Measurements from ENCODE around the gene SLC25A53.
A peak's percentile ranks its signal among the peaks of the same experiment; 100 is the strongest.

The SLC25A53 gene, protein sequence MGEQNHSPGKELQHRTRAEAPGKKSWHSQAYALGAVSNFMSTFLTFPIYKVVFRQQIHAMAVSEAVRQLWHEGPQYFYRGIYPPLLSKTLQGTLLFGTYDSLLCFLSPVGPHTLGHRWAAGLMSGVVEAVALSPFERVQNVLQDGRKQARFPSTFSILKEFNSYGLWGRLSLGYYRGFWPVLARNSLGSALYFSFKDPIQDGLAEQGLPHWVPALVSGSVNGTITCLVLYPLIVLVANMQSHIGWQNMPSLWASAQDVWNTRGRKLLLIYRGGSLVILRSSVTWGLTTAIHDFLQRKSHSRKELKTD

DNA sequence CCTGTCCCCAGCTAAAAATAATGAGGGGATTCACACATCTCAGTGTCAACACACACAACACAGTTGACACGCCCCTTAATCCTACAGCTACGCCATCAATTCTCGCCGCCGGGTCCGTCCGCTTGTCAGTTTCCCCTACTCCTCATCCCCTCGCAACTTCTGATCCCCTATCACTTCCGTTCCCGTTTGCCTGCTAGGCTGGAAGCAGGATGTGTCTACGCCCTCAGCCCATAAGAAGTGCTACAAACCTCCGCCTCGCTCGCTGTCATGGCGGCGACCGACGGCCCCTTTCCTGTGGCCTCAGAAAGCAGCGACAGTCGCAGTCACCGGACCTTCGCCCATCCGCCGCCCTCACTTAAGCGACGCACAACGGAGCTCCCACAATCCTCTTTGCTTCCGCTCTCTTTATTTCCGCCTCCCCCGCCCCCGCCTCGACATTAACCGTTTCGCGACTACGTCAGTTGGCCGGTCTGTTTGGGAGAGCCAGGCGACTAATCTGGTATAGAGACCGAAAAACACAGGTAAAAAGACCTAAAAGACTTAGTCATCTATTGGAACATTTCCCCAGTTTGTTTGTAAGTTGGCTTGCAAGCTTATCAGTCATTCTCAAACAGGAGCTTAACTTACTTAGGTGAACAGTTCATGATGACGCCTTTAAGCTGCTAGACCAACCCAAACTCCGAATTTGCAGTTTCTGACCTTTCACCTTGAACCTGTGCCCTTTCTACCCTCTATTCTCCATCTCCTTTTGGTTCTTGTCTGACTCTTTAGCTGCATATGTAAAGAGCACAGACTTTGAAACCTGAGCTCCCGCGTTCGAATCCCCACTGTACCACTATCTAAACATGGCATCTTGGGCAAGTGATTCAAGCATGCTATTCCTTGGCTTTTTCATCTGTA, at the start of gene SLC25A53:
SLC25A53 (minus strand) TSS at position 380 of the 900 bp plus-strand sequence. CDS start 51,752 bp downstream, outside the sequence.
- peak; percentile 37 for DNase-seq (ENCODE audit: low spot score)

DNA sequence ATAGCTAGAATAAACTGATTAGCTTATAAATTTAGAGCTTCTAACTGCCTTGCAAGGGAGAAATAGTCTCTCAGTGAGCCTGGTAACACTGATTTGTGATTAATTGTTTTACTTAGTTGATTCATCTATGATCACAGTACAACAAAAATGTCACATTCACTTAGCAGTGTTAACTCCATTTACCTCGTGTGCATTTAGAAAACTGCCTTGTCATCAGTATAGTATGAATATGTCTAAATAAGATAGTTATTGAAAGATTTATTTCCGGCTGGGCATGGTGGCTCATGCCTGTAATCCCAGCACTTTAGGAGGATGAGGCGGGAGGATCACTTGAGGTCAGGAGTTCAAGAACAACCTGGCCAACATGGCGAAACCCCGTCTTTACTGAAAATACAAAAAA, 48.7 kb upstream of the SLC25A53 start:
- DNase-seq (ENCODE audit: low spot score) = no peak

DNA sequence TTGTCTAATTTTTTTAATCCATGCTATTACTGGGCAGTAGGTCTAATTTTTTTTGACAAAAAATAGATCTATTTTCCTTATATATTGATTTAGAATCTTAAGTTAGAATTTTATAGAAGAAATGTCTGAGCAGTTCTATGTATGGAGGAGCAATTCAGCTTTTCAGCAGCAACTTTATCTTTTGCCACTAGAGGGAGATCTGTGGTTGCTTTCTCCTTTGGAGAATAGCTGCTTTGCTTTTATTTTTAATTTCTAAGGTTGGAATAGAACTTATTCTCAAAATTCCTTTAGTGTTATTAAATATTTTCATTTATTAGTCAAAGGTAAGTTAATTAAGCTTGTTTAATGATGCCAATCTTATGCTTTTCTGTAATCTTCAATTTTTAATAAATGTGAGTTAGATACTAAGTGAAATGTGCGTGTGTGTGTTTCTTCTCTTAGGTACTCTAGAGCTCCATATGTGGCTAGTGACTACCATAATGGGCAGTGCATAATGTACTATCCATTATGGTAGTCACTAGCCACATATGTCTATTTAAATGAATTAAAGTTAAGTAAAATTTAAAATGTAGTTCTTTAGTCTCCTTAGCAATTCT, 38.8 kb upstream of the SLC25A53 start:
- peak; percentile 6 for DNase-seq (ENCODE audit: low spot score)

DNA sequence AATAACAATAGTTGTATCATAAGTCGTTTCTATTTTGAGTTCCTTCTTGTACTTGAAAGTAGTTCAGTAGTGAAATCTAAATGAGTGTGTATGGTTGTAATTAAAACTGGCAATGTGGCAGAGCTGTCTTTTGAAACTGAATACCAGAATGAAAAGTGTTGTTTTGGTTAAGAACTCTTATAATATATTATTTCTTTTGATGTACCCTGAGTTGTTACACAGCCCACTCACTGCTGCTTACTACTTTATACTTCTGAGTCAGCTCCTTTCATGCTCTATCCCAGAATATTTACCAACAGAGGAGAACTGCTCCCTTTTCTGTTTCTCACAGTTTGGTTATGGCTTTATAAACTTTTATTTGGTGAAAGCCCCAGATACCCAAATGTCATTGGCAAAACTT, 38.2 kb upstream of the SLC25A53 start:
- DNase-seq (ENCODE audit: low spot score) = no peak

DNA sequence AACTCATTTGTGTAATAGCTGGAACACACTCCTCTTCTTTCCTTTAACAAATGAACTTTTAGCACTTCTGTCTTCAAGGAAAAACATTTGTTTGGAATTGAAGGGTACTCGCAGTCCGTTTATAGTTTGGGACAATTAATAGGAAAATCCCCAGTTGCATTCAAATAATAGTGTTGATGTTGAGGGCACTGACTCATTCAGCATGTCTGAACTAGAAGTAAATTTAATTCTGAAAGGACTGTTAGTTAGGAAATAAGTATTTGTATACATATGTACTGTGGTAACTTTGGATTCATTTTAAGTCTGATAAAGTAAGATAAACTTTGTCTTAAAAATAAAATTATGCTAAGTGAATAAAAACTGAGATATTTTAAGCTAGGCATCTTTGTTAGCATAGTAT, 36.7 kb upstream of the SLC25A53 start:
- no peak for DNase-seq (ENCODE audit: low spot score)

DNA sequence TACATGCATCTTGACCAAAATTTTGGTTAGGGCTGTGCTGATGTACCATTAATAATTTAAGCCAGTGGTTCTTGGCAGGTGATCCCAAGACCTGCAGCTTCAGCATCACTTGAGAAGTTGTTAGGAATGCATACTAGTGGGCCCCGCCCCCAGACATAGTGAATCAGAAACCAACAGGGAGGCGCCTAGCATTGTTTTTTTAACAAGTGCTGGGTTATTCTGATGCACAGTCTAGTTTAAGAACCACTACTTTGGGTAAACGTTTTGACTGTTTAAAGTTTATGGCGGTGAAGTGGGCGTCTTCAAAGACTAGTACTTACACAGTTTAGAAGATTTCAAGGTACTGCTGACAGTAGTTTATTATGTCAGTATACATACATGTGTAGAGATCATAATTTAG, 33.0 kb upstream of the SLC25A53 start:
- no peak for DNase-seq (ENCODE audit: low spot score)

DNA sequence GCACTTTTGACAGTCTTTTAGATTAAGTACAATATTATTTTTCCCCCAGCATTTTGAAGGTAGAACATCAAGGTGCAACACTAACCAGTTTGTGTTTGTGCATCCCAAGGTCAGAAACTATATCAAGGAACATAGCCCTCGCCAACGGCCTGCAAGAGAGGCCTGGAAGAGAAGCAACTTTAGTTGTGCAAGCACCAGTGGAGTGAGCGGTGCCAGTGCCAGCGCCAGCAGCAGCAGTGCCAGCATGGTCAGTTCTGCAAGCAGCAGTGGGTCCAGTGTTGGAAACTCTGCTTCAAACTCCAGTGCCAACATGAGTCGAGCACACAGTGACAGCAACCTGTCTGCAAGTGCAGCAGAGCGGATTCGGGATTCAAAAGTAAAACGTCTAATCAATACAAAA, 31.1 kb upstream of the SLC25A53 start:
- DNase-seq (ENCODE audit: low spot score) = no peak

DNA sequence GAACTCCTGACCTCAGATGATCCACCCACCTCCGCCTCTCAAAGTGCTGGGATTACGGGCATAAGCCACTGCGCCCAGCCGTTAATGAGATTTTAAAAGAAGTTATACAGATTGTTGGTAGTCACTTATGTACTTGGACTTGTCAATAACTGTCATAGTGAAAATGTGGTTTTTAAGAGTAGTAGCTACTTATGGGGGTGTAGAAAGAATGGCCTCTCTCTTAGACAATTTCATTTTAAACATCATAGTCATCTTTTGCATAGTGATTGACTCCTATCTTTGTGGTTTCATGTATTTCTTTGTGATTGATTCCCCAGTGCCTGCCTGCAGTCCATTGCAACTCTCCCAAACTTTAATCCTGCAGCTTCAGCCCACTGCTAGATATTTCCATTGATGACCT, 26.9 kb upstream of the SLC25A53 start:
- DNase-seq (ENCODE audit: low spot score) = no peak

DNA sequence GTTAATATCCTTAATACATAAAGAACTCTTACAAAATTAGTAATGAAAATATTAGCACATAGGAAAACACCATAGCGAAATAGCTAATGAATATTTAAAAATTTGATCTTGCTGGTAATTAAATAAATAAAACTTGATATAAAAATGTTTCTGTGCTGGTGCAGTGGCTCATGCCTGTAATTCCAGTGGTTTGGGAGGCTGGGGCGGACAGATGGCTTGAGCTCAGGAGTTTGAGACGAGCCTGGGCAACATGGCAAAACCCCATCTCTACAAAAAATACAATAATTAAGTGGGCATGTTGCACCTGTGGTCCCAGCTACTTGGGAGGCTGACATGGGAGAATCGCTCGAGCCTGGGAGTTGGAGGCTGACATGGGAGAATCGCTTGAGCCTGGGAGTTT, 17.0 kb upstream of the SLC25A53 start:
- no peak for DNase-seq (ENCODE audit: low spot score)

DNA sequence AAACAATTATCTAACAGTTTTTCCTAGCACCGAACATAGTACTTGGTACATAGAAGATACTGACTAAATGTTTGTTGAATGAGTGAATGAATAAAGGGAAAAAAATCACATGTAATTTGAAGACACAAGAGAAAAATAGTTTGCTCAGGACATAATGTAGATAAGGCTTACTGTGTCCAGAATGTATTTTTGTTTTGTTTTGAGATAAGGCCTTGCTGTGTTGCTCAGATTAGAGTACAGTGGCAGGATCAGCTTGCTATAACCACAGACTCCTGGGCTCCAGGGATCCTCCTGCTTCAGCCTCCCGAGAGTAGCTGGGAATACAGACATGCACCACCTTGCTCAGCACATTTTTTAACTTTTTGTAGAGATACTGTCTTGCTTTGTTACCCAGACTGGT, 16.0 kb upstream of the SLC25A53 start:
- no peak for DNase-seq (ENCODE audit: low spot score)

DNA sequence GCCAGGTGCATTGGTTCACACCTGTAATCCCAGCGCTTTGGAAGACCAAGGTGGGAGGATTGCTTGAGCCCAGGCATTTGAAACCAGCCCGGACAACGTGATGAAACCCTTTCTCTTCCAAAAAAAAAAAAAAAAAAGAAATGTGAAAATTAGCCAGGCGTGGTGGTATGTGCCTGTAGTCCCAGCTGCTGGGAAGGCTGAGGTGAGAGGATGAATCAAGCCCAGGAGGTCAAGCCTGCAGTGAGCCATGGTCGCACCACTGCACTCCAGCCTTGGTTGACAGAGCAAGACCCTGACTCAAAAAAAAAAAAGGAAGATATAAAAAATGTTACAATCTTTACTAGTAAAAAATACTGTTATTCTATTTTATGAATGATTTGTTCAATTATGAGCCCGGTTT, 15.3 kb upstream of the SLC25A53 start:
- no peak for DNase-seq (ENCODE audit: low spot score)

DNA sequence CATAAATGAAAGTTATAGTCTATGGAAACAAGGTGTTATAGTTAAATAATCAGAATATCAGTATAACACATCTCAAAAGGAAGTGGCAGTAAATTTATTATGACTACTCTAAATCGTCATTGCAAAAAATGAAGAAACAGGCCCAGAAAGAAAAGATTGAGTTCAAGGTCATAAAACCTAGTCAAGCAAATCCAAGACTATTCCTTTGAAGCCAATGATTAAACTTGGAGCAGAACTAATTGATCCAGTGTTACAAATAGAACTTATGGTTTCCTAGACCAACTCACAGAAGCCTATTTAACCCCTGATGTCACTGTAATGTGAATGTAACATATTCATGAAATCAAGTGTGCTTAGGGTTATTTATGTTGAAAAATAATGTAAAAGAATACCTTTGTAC, 11.3 kb upstream of the SLC25A53 start:
- DNase-seq (ENCODE audit: low spot score) = no peak

DNA sequence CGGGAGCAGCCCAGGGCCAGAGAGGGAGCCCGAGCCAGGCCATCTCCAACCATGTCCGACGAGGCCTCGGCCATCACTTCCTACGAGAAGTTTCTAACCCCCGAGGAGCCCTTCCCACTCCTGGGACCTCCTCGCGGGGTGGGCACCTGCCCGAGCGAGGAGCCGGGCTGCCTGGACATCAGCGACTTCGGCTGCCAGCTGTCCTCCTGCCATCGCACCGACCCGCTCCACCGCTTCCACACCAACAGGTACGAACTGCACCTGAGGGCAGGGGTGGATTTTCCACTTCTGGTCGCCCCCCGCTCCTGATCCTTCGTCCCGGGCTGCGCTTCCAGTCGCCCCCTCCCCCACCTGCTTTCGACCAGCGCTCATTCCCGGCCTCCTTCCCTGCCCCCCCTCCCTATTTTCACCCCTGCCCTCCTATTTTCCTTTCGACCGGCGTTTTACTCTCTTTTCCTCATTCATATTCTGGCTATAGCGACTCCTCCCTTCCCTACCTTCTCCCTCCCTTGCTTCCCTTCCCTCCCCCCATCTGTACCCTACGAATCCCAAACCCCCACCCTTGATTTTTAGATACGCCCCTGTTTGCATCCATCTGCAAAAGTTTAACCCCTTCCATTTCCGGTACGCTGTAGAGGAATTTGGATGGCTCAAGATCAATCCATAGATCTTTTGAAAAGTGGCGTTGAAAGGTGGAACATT, 10.1 kb upstream of the SLC25A53 start:
- peak; percentile 9 for DNase-seq (ENCODE audit: low spot score)

DNA sequence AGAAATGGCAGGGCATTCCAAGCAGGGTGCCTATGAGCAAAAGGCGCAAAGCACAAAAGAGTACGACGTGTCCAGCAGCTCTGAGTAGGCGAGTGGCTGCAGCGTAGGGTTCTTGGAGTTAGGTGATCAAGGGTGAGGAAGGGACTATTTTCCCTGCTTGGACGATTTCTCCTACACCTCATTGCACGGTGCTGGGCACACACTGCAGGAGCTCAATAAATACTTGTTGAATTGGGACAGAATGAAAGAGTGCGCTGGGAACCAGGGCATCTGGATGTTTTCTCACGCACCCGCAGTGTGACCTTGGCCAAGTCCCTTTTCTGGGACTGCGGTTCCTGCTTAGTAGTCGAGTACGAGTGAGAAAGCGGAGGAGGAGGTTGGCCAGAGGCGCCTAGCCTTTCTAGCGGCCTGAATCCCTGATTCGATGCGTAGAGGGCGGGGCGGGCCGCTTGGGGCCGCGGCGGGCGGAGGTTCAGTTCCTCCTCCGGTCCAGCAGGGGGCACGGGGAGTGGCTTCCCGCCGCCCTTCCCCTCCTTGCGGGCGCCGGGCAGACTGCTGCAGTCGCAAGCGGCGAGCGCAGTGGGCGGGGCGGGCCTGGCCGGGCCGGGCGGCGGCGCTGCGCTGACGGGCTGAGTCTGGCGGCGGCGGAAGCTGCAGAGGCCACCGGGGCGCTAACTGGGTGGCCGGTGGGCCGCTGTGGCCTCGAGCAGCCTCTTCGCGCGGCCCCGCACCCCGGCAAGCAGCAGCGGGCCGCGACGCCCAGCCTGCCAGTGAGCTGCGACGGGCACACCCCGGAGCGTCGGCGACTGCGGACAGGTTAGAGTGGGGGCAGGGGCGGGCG, 9.3 kb upstream of the SLC25A53 start, which contains the start of gene FAM199X:
FAM199X (plus strand) TSS at position 560 of the 841 bp plus-strand sequence. CDS start 333 bp downstream, outside the sequence.
- peak; percentile 66 for DNase-seq (ENCODE audit: low spot score)

DNA sequence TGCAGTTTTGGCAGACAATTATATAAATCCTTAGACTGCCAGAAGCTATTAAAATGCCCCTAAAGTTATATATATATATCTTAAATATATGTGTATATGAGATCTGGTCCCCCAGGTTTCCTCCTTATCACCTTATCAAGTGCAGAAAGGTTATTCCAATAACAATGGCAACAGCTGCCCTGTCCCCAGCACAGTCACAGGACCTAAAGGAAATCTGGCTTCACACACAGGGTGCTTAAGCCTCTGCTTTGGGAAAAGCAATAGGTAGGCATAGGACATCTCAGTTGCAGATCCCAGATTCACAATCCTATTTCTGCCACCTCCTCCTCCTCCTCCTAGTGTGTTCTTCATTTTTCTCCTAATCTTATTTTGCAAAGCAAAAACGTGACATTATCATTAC, 5.8 kb downstream of the SLC25A53 start:
- DNase-seq (ENCODE audit: low spot score) = no peak

DNA sequence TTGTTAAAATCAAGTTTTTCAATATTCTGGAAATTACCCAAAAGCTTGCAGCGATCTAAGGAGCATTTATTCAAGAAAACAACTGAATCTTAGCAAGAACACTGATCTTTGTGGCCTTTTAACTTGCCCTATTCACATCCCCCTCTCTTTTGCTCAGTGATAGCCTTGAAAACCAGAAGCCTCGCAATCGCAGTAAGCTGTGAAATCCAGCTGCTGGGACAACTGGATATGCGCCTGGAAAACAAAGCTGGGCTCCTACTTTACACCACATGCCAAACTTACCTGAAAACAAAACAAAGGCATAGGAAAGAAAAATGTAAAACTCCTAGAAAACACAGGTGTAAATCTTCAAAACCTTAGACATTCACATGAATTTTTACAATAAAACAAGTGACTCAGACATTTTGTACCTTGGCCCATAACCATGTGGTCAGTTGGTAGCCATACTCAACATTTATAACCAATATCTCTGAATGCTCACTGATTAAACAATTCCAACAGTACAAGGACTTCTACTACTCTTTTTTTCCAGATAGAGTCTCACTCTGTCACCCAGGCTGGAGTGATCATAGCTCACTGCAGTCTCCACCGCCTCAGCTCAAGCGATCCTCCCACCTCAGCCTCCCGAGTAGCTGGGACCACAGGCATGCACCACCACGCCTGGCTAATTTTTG, 15.6 kb downstream of the SLC25A53 start:
- DNase-seq (ENCODE audit: low spot score) = no peak

DNA sequence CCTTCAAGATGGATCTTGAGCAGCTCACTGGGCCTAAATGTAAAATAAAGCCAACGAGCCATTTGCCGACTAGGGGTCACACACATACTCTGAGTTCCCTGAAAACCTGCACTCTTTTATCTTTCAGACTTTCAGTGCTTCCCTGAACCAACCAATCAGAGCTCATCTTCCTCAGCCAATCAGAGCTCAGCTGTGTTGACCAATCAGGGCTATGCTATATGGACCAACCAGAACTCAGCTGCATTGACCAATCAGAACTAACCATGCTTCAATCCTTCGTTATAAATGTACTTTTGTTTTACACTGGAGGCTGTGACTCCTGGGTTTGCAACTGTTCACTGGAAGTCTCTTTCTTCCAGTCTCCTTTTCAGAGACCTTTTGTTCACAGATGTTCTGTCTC, 19.3 kb downstream of the SLC25A53 start:
- DNase-seq (ENCODE audit: low spot score) = no peak

DNA sequence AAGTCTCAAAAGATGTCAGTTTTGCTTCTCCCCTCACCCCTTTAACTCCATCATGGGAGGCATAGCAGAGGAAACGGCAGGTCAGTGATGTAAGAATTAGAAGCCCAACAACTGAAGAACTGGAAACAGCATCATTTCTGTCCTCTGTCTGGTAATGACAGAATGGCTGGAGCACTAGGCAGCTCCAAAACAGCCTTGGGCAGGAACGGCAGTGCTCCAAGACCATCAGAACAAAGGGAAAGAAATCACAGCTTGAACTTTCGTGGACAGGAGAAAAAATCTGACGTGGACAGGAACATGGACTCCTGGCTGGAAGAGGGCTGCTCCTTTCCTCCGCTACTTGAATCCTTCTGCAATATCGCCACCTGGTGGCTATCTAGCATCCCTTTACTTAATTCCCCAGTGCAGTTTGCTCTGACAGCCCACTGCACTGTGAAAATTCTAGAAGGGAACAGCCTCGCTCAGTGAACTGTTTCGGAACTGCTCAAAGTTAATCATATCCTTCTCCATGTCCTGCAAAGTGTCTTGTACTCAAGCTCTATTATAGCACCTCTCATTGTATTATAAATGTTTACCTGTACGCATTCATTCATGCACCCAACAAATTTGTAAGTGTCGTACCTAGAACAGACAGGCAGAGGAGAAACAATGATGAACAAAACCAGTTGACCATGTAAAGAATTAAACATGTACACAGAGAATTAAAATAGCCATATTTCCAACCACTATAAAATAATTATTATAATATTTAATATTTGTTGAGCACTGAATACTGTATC, 20.4 kb downstream of the SLC25A53 start:
- peak; percentile 47 for DNase-seq (ENCODE audit: low spot score)

DNA sequence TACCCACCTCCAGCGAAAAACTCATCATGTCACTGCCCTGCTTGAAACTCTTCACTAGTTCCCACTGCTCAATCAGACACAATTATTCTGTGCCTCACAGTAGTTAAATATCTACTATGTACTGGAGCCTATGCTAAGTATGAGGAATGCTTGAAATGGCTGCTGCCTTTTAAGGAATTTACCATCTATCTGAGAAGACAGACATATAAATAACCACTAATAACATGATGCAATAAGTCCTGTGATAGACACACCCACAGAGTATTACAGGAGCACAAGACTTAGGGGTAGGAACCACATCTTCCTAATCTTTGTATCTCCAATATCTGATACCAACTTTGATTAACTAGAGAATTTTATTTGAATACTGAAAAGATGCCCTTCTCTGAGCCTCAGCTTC, 21.1 kb downstream of the SLC25A53 start:
- DNase-seq (ENCODE audit: low spot score) = no peak

All from HuH-7 (cell line).